ENCODE data around the gene TMEM163. TPM values are rescaled to one million over a fixed set of nuclear protein-coding genes. Genes with fewer than 3 reads are reported as not detected.

The TMEM163 gene
- total RNA-seq, 2 experiments from 2014 or later, result 0.51 TPM; not detected in 1

GRCh38 chr2:134460583-134460998 lies 258.2 kb downstream of the TMEM163 start:
- CTCF ChIA-PET (ENCODE audit: unreplicated experiment), result interaction anchor here (0.7 to 1.7 kb wide), 4 partner anchors 9 to 582 kb away, joined by 3 to 5 read pairs (median 4); no protein-coding TSS in a partner anchor
- BruUV-seq (replicated peaks), result no TSS peak
- intact Hi-C loops (cut with micrococcal nuclease; ENCODE audit: unreplicated experiment), result loop anchor here (1.0 to 10.0 kb wide), 2 partner anchors 314 to 438 kb away; no protein-coding TSS in a partner anchor
- no peaks in the 10 kb centered on the region for H4K20me1 ChIP-seq (ENCODE audit: insufficient read depth, low read length)
- peak; percentile 70 for DNase-seq (ENCODE audit: low spot score)
- no peaks in the 10 kb centered on the region for H3K4me1 ChIP-seq (ENCODE audit: insufficient read depth, low read length, poor library complexity, severe bottlenecking)
- H3K4me2 ChIP-seq (ENCODE audit: low read length), result no peak overlapping the region
- no peak overlapping the region for H3K4me3 ChIP-seq (ENCODE audit: low read depth, low read length, poor library complexity, severe bottlenecking)
- H3K36me3 ChIP-seq (ENCODE audit: insufficient read depth, low read length), result no peaks in the 10 kb centered on the region
- H3K27ac ChIP-seq (ENCODE audit: low read depth, low read length, poor library complexity, severe bottlenecking), result no peak overlapping the region
- H3K79me2 ChIP-seq (ENCODE audit: insufficient read depth, low read depth, low read length), result no peaks in the 10 kb centered on the region
- H3K9me3 ChIP-seq (ENCODE audit: low read length), result no peaks in the 10 kb centered on the region
- TF ChIP-seq EZH2phosphoT487 (IDR thresholded peaks at IDR 0.05; ENCODE audit: borderline replicate concordance, low read depth, low read length), result no peak
- TF ChIP-seq CTCF (conservative IDR thresholded peaks at IDR 0.05; ENCODE audit: low read length), result peak; percentile 78
- no peaks in the 10 kb centered on the region for H3K9me2 ChIP-seq (ENCODE audit: insufficient read depth, low read length)
- H2AFZ ChIP-seq (ENCODE audit: low read length), result no peak overlapping the region
- POLR2A ChIA-PET, result interaction anchor here (0.7 to 1.3 kb wide), 2 partner anchors 9 to 457 kb away, joined by 3 to 5 read pairs; no protein-coding TSS in a partner anchor

GRCh38 chr2:134459706-134460406 lies 258.9 kb downstream of the TMEM163 start:
- Histone ChIP-seq H3K36me3 (ENCODE audit: insufficient read depth, low read length) (no peaks in the 10 kb centered on the region), H4K20me1 (ENCODE audit: insufficient read depth, low read length) (no peaks in the 10 kb centered on the region), H3K27ac (ENCODE audit: low read depth, low read length, poor library complexity, severe bottlenecking) (no peak overlapping the region), H3K4me1 (ENCODE audit: insufficient read depth, low read length, poor library complexity, severe bottlenecking) (no peaks in the 10 kb centered on the region), H3K4me2 (ENCODE audit: low read length) (no peak overlapping the region), H2AFZ (ENCODE audit: low read length) (no peak overlapping the region), H3K4me3 (ENCODE audit: low read depth, low read length, poor library complexity, severe bottlenecking) (no peak overlapping the region), H3K9me2 (ENCODE audit: insufficient read depth, low read length) (no peaks in the 10 kb centered on the region), H3K79me2 (ENCODE audit: insufficient read depth, low read depth, low read length) (no peaks in the 10 kb centered on the region), H3K9me3 (ENCODE audit: low read length) (no peaks in the 10 kb centered on the region)
- no peak for TF ChIP-seq EZH2phosphoT487 (IDR thresholded peaks at IDR 0.05; ENCODE audit: borderline replicate concordance, low read depth, low read length)
- no peak for TF ChIP-seq CTCF (conservative IDR thresholded peaks at IDR 0.05; ENCODE audit: low read length)
- ChIA-PET POLR2A (interaction anchor here (0.7 to 1.3 kb wide), 2 partner anchors 8 to 457 kb away, joined by 3 to 5 read pairs; no protein-coding TSS in a partner anchor), CTCF (ENCODE audit: unreplicated experiment) (interaction anchor here (0.7 to 1.7 kb wide), 4 partner anchors 9 to 582 kb away, joined by 3 to 5 read pairs (median 4); no protein-coding TSS in a partner anchor)
- no TSS peak for BruUV-seq (replicated peaks)
- intact Hi-C loops (cut with micrococcal nuclease; ENCODE audit: unreplicated experiment), result loop anchor here (1.0 to 10.0 kb wide), 2 partner anchors 315 to 438 kb away; no protein-coding TSS in a partner anchor
- no peak for DNase-seq (ENCODE audit: low spot score)

- no peak overlapping the region for H3K4me3 ChIP-seq (ENCODE audit: low read depth, low read length, poor library complexity, severe bottlenecking)
Measured at GRCh38 chr2:134458950-134459349, 259.9 kb downstream of the TMEM163 start.

More at GRCh38 chr2:134458950-134459349, 259.9 kb downstream of the TMEM163 start:
- no peaks in the 10 kb centered on the region for H3K4me1 ChIP-seq (ENCODE audit: insufficient read depth, low read length, poor library complexity, severe bottlenecking)
- H3K79me2 ChIP-seq (ENCODE audit: insufficient read depth, low read depth, low read length), result no peaks in the 10 kb centered on the region
- CTCF ChIA-PET (ENCODE audit: unreplicated experiment), result interaction anchor here (0.6 kb wide), 1 partner anchor 381 kb away, joined by 3 read pairs; no protein-coding TSS in a partner anchor
- no peaks in the 10 kb centered on the region for H3K9me3 ChIP-seq (ENCODE audit: low read length)
- no peaks in the 10 kb centered on the region for H4K20me1 ChIP-seq (ENCODE audit: insufficient read depth, low read length)
- no peak overlapping the region for H3K4me2 ChIP-seq (ENCODE audit: low read length)
- DNase-seq (ENCODE audit: low spot score), result no peak
- H3K36me3 ChIP-seq (ENCODE audit: insufficient read depth, low read length), result no peaks in the 10 kb centered on the region
- no TSS peak for BruUV-seq (replicated peaks)
- H3K9me2 ChIP-seq (ENCODE audit: insufficient read depth, low read length), result no peaks in the 10 kb centered on the region
- POLR2A ChIA-PET, result no interaction called here
- TF ChIP-seq CTCF (conservative IDR thresholded peaks at IDR 0.05; ENCODE audit: low read length), result no peak
- no peak for TF ChIP-seq EZH2phosphoT487 (IDR thresholded peaks at IDR 0.05; ENCODE audit: borderline replicate concordance, low read depth, low read length)
- no peak overlapping the region for H3K27ac ChIP-seq (ENCODE audit: low read depth, low read length, poor library complexity, severe bottlenecking)
- intact Hi-C loops (cut with micrococcal nuclease; ENCODE audit: unreplicated experiment), result no loop called here
- H2AFZ ChIP-seq (ENCODE audit: low read length), result no peak overlapping the region

Measured in OCI-LY7 (cell line).